ENCODE data around the gene MOSPD2. TPM values are rescaled to one million over a fixed set of nuclear protein-coding genes. Genes with fewer than 3 reads are reported as not detected.

Gene MOSPD2
- total RNA-seq: 5.1 and 5.5 TPM in 2 replicates

DNA sequence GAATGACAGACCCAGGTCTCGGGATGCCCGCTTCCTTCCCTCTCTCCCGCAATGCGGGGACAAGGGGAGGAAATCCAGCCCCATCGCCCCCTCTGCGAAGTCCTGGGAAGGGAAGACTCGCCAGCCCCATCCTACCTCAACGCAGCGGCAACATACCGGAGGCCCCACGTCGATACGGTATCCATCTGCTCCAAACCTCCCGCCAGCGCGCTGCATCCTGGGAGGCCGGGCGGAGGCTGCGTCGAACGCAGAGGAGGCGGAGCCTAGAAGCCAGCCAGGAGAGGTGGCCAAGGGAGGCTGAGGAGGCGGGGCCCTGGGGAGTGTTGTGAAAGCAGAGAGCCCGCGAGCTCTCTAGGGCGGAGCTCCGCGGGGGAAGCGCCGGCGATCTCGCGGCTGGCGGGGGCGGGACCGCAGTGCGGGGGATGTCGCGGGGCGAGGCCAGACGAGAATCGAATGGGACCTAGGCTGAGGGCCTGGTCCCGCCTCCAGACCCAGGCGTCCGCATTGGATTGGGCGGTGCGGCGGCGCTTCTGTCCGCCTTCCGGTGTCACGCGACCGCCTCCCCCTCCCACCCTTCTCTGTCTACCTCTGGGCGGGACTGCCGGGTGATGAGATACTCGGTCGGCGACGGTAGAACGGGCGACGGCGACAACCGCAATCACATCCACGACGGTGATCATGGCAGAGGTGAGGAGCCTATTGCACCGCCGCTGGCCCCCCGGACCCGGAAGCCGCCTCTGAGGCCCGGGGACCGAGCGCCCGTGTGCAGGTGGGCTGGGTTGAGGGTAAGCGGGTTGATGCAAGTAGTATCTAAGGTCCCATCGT lies at the start of gene MOSPD2, which contains the start of gene FANCB:
TSS of gene MOSPD2 (plus strand) at position 571 of the 825 bp plus-strand sequence. CDS start at position 679, 108 bp downstream.
TSS of gene FANCB (minus strand) at position 219 of the 825 bp plus-strand sequence. CDS start 7,559 bp downstream, outside the sequence.

Other genes with a start within 250 kb of the MOSPD2 start
- gene FANCB, start 352 bp upstream of the MOSPD2 start, total RNA-seq: 0.51 and 2.4 TPM in 2 replicates